Caco-2 (cell line): ENCODE measurements around the gene TMA7. TPM values are rescaled to one million over a fixed set of nuclear protein-coding genes. Genes with fewer than 3 reads are reported as not detected.

Experiments
- BruUV-seq: library from RNA; stranded (reverse); fragments of 400-500 nt; replicated peaks from 2 replicates; lab custom pipeline; 2021; lab: Mats Ljungman, UMichigan
- CTCF ChIA-PET: fragments of 300-600 bp; sonication (Branson Sonifier 250); formaldehyde crosslinking; loops from one replicate; lab custom pipeline; 2022; ENCODE audit warnings: antibody characterized with exemption; lab: Charles Lee
- POLR2A ChIA-PET: fragments of 300-600 bp; sonication (Branson Sonifier 250); formaldehyde crosslinking; loops from one replicate; lab custom pipeline; 2022; ENCODE audit warnings: antibody characterized with exemption; lab: Charles Lee
- DNase-seq, 2 experiments: peaks; one replicate each; pipeline versions ENCODE4 v3.0.0 to v3.0.0-alpha.2; 2020 to 2022
- H3K27me3 ChIP-seq: replicated peaks from 2 replicates; pipeline ENCODE4 v1.6.0; 2011; ENCODE audit warnings: low read length; ENCODE audit not compliant: control insufficient read depth, insufficient read depth
- H3K36me3 ChIP-seq: 2 replicates; pipeline ENCODE4 v1.5.1; 2011; ENCODE audit warnings: low read length; ENCODE audit not compliant: control insufficient read depth, insufficient read depth
- H3K4me1 ChIP-seq: fragments of 250-450 bp; sonication (Bioruptor Pico); 2 replicates; pipeline ENCODE4 v1.5.1; 2020; ENCODE audit warnings: mild to moderate bottlenecking
- H3K4me3 ChIP-seq: 2 replicates; pipeline ENCODE4 v1.5.1; 2011; ENCODE audit warnings: low read depth, mild to moderate bottlenecking, control low read depth, low read length
- H3K9me3 ChIP-seq: fragments of 250-450 bp; sonication (Bioruptor Pico); 2 replicates; pipeline ENCODE4 v1.5.1; 2020; ENCODE audit warnings: mild to moderate bottlenecking, moderate library complexity
- H3K27ac Mint-ChIP-seq: one replicate; pipeline ENCODE4 v1.8.0; 2022; ENCODE audit warnings: mixed read lengths; ENCODE audit not compliant: unreplicated experiment
- H3K27me3 Mint-ChIP-seq: one replicate; pipeline ENCODE4 v1.8.0; 2022; ENCODE audit warnings: mixed read lengths; ENCODE audit not compliant: insufficient read depth, unreplicated experiment
- H3K36me3 Mint-ChIP-seq: one replicate; pipeline ENCODE4 v1.8.0; 2022; ENCODE audit warnings: mild to moderate bottlenecking, mixed read lengths; ENCODE audit not compliant: insufficient read depth, unreplicated experiment
- H3K4me1 Mint-ChIP-seq: one replicate; pipeline ENCODE4 v1.8.0; 2022; ENCODE audit warnings: low read depth, mixed read lengths; ENCODE audit not compliant: unreplicated experiment
- H3K4me3 Mint-ChIP-seq: one replicate; pipeline ENCODE4 v1.8.0; 2022; ENCODE audit warnings: mild to moderate bottlenecking, moderate library complexity, mixed read lengths; ENCODE audit not compliant: unreplicated experiment
- H3K9me3 Mint-ChIP-seq: one replicate; pipeline ENCODE4 v1.8.0; 2022; ENCODE audit warnings: mixed read lengths; ENCODE audit not compliant: unreplicated experiment
- CTCF ChIP-seq, 2 experiments: fragments of 200-600 bp in 1 of 2; IDR thresholded peaks; 1 replicate in 1 of 2; 2 replicates in 1 of 2; pipeline versions ENCODE4 v1.5.1 to v1.8.0; 2011 to 2022; ENCODE audit warnings: antibody characterized with exemption in 1 of 2, control low read depth in 1 of 2, inconsistent platforms in 1 of 2, low read depth in 1 of 2, low read length in 1 of 2, mild to moderate bottlenecking in 1 of 2, moderate library complexity in 1 of 2; ENCODE audit not compliant: insufficient read depth in 1 of 2, severe bottlenecking in 1 of 2, unreplicated experiment in 1 of 2
- intact Hi-C: fragments of 100-400 bp; cut with micrococcal nuclease; formaldehyde crosslinking; loops from one replicate; pipeline ENCODE4 v1.10.0; 2022; ENCODE audit not compliant: unreplicated experiment
- total RNA-seq: library from RNA; stranded (reverse); gene quantifications from 2 replicates; pipeline ENCODE4 v1.2.3, GENCODE V29; 2022

Gene TMA7
- total RNA-seq, 1 experiment from 2014 or later = 205 TPM

- H3K27ac Mint-ChIP-seq = no peak overlapping the region
- Histone ChIP-seq H3K4me3 (no peak overlapping the region), H3K27me3 (no peaks in the 10 kb centered on the region), H3K36me3 (peaks cover 4% of the 10 kb centered on the region; the same call in 1 of the 2 replicates), H3K4me1 (peaks cover 48% of the 10 kb centered on the region), H3K9me3 (no peaks in the 10 kb centered on the region)
- DNase-seq = peak; percentile 87 to 89
- ChIA-PET CTCF (interaction anchor here (0.5 to 6.2 kb wide), 54 partner anchors 9 to 994 kb away, joined by 3 to 405 read pairs (median 5); partner anchors contain the start of genes ATRIP, CAMP, CDC25A and FBXW12), POLR2A (interaction anchor here (0.5 to 1.9 kb wide), 10 partner anchors 10 to 181 kb away, joined by 3 to 22 read pairs (median 5); partner anchors contain the start of gene ATRIP)
- peaks cover 53% of the 10 kb centered on the region for H3K36me3 Mint-ChIP-seq
- H3K4me1 Mint-ChIP-seq = peaks cover 32% of the 10 kb centered on the region
- no peaks in the 10 kb centered on the region for H3K27me3 Mint-ChIP-seq
- H3K9me3 Mint-ChIP-seq = no peaks in the 10 kb centered on the region
- H3K4me3 Mint-ChIP-seq = no peak overlapping the region
- peak; percentile 99 to 100 for TF ChIP-seq CTCF (IDR thresholded peaks at IDR 0.05; ENCODE audit: insufficient read depth in 1 of 2, low read depth in 1 of 2, low read length in 1 of 2, severe bottlenecking in 1 of 2, unreplicated experiment in 1 of 2)
- BruUV-seq = no TSS peak
- intact Hi-C loops = loop anchor here (1.0 to 5.0 kb wide), 4 partner anchors 35 to 249 kb away; partner anchors contain the start of gene CDC25A
Measured at GRCh38 chr3:48435774-48436476, 4.1 kb upstream of the TMA7 start.

- Histone ChIP-seq H3K27me3 (no peaks in the 10 kb centered on the region), H3K9me3 (no peaks in the 10 kb centered on the region), H3K4me1 (peaks cover 44% of the 10 kb centered on the region), H3K36me3 (peaks cover 4% of the 10 kb centered on the region; the same call in 1 of the 2 replicates), H3K4me3 (no peak overlapping the region)
- Mint-ChIP-seq H3K27ac (no peak overlapping the region), H3K9me3 (no peaks in the 10 kb centered on the region), H3K27me3 (no peaks in the 10 kb centered on the region), H3K4me1 (peaks cover 27% of the 10 kb centered on the region), H3K4me3 (no peak overlapping the region), H3K36me3 (peaks cover 53% of the 10 kb centered on the region)
- BruUV-seq = no TSS peak
- CTCF ChIA-PET = interaction anchor here (0.5 to 6.2 kb wide), 51 partner anchors 9 to 994 kb away, joined by 3 to 405 read pairs (median 5); partner anchors contain the start of genes ATRIP, CAMP, CDC25A and FBXW12
- intact Hi-C loops = loop anchor here (1.0 to 5.0 kb wide), 4 partner anchors 35 to 249 kb away; partner anchors contain the start of gene CDC25A
- DNase-seq = no peak
- no peak for TF ChIP-seq CTCF (IDR thresholded peaks at IDR 0.05; ENCODE audit: insufficient read depth in 1 of 2, low read depth in 1 of 2, low read length in 1 of 2, severe bottlenecking in 1 of 2, unreplicated experiment in 1 of 2)
- POLR2A ChIA-PET = interaction anchor here (0.5 to 1.9 kb wide), 9 partner anchors 10 to 167 kb away, joined by 3 to 22 read pairs (median 4); partner anchors contain the start of gene ATRIP
Measured at GRCh38 chr3:48436477-48436787, 3.6 kb upstream of the TMA7 start.

GRCh38 chr3:48436855-48437254 is 3.2 kb upstream of the TMA7 start:
- Mint-ChIP-seq H3K4me1 (peaks cover 23% of the 10 kb centered on the region), H3K36me3 (peaks cover 53% of the 10 kb centered on the region), H3K27ac (no peak overlapping the region), H3K4me3 (no peak overlapping the region), H3K27me3 (no peaks in the 10 kb centered on the region), H3K9me3 (no peaks in the 10 kb centered on the region)
- no TSS peak for BruUV-seq
- Histone ChIP-seq H3K36me3 (peaks cover 4% of the 10 kb centered on the region; the same call in 1 of the 2 replicates), H3K4me1 (peaks cover 43% of the 10 kb centered on the region), H3K27me3 (no peaks in the 10 kb centered on the region), H3K4me3 (no peak overlapping the region), H3K9me3 (no peaks in the 10 kb centered on the region)
- ChIA-PET POLR2A (interaction anchor here (1.5 to 1.9 kb wide), 3 partner anchors 9 to 36 kb away, joined by 7 to 22 read pairs (median 19); partner anchors contain the start of gene ATRIP), CTCF (interaction anchor here (0.8 to 6.2 kb wide), 15 partner anchors 9 to 242 kb away, joined by 3 to 405 read pairs (median 21); partner anchors contain the start of gene ATRIP)
- no peak for DNase-seq
- TF ChIP-seq CTCF (IDR thresholded peaks at IDR 0.05; ENCODE audit: insufficient read depth in 1 of 2, low read depth in 1 of 2, low read length in 1 of 2, severe bottlenecking in 1 of 2, unreplicated experiment in 1 of 2) = no peak
- intact Hi-C loops = loop anchor here (1.0 to 5.0 kb wide), 4 partner anchors 36 to 250 kb away; partner anchors contain the start of gene CDC25A
